KOPT-K1 (cell line): Measurements from ENCODE around the gene PCCB.
"Not testable (repeated sequence)": the region's sequence is repeated elsewhere in the genome, so short reads cannot be mapped to it uniquely, and the experiment has no call there.

Experiments
- H3K27ac ChIP-seq: fragments of 200-600 bp; sonication (generic); 2 replicates; pipeline ENCODE4 v1.5.1; 2016; ENCODE audit warnings: antibody characterized with exemption, mild to moderate bottlenecking, low read depth, low read length; ENCODE audit not compliant: poor library complexity, severe bottlenecking
- H3K36me3 ChIP-seq: fragments of 200-600 bp; sonication (generic); 2 replicates; pipeline ENCODE4 v1.5.1; 2017; ENCODE audit warnings: antibody characterized with exemption, mild to moderate bottlenecking, low read length, moderate library complexity; ENCODE audit not compliant: insufficient read depth
- H3K9me3 ChIP-seq: fragments of 200-600 bp; sonication (generic); 2 replicates; pipeline ENCODE4 v1.5.1; 2017; ENCODE audit warnings: antibody characterized with exemption, low read length, mild to moderate bottlenecking; ENCODE audit not compliant: insufficient read depth, poor library complexity, severe bottlenecking

PCCB gene

DNA sequence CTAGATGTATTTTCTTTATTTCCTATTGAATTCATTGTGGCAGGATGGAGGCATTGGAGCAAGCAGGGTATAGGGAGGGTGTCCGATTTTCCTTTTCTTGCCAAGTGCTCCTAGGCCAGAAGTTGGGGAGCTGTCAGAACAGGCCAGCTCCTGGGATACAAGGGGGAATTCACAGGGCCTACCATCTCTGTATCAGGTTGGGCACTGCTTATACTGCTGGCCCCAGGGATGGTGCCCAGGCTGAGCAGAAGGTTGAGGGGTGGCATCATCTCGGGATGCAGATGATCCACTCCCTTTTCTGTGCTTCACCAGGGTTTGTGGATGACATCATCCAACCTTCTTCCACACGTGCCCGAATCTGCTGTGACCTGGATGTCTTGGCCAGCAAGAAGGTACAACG is 79.5 kb downstream of the PCCB start:
- Histone ChIP-seq H3K36me3 (peaks cover 79% of the 10 kb centered on the region), H3K9me3 (no peaks in the 10 kb centered on the region), H3K27ac (no peak overlapping the region)

DNA sequence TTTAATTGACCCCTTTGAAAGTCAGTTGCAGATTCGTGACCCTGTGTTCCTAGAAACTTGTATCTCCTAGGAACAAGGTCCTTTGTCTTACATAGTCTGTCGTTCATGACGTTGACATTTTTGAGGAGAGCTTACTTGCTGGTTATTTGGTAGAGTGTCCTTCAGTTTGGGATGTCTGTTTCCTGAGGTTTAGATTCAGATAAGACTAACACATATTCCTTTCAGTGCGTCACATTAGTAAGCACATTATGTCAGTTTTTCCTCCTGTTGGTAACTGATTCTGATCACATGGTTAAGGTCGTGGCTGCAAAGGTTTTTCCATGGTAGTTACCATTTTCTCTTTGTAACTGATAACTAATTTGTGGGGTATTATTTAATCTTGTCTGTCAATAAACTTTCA is 80.8 kb downstream of the PCCB start:
- peaks cover 84% of the 10 kb centered on the region for H3K36me3 ChIP-seq

DNA sequence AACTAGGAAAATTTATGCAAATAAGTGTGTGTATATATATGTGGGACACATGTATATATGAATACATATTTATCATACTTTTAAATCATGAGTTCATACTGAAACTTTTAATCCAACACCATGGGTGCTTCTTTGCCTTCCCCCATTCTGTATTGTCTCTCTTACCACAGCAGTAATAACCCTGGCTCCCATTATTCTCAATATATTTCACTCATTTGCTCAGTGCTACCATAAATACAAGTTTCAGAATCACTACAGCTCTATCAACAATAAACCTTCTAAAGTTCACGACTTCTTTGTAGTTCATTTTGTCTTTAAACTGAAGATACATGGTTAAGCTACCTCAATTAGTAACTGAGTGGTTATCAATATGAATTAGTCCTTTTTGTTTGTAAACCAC is 82.2 kb downstream of the PCCB start:
- H3K27ac ChIP-seq = no peak overlapping the region
- H3K9me3 ChIP-seq = no peaks in the 10 kb centered on the region
- peaks cover 85% of the 10 kb centered on the region for H3K36me3 ChIP-seq

More for the DNA sequence above, 80.8 kb downstream of the PCCB start:
- no peaks in the 10 kb centered on the region for H3K9me3 ChIP-seq
- no peak overlapping the region for H3K27ac ChIP-seq

DNA sequence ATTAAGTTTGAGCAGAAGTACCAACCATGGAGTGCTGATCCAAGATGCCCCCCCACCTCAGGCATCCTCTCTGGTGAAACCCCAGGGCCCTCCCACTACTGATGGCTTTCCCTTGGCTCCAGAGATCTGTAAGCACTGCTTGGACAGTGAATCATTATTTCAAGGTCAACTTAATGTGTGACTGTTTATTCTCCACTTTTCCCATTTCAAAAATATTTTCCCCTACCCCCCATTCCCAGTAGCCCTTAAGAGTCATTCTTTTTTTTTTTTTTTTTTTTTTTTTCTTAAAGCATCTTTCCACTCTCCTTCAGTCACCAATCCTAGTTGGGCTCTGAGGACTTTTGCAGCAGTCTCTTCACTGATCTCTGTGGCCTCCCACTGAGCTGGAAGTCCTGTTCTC is 82.6 kb downstream of the PCCB start:
- Histone ChIP-seq H3K9me3 (no peaks in the 10 kb centered on the region), H3K36me3 (peaks cover 85% of the 10 kb centered on the region), H3K27ac (no peak overlapping the region)

DNA sequence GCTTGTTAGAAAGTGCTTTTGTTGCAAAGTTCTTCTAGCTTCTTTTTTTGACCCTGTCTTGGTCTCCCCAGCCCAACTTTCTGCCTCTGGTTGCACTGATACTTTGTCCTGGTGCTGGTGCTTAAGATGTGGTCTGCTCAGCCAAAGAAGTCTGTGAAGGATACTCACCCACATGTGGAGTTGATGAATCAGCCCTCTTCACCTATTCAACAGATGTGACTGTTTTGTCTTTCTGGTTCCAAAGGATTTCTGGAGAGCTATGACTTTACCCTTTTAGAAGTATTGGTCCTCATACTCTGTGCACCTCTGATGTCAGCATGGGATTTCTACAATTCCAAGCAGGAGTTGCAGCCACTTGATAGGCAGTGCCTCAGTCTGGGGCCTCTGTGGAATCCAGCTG is 84.1 kb downstream of the PCCB start:
- Histone ChIP-seq H3K9me3 (no peaks in the 10 kb centered on the region), H3K27ac (no peak overlapping the region), H3K36me3 (peaks cover 85% of the 10 kb centered on the region)

DNA sequence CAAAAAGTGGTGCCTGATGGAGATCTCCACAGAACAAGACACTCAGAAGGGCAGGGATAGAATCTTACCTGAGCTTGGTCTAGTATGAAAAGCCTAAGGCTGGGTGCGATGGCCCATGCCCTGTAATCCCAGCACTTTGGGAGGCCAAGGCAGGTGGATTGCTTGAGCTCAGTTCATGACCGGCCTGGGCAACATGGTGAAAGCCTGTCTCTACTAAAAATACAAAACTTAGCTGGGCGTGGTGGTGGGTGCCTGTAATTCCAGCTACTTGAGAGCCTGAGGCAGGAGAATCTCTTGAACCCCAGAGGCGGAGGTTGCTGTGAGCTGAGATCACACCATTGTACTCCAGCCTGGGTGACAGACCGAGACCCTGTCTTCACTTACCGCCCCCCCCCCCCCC is 84.6 kb downstream of the PCCB start:
- peaks cover 85% of the 10 kb centered on the region for H3K36me3 ChIP-seq
- not testable (repeated sequence) for H3K9me3 ChIP-seq, H3K27ac ChIP-seq

DNA sequence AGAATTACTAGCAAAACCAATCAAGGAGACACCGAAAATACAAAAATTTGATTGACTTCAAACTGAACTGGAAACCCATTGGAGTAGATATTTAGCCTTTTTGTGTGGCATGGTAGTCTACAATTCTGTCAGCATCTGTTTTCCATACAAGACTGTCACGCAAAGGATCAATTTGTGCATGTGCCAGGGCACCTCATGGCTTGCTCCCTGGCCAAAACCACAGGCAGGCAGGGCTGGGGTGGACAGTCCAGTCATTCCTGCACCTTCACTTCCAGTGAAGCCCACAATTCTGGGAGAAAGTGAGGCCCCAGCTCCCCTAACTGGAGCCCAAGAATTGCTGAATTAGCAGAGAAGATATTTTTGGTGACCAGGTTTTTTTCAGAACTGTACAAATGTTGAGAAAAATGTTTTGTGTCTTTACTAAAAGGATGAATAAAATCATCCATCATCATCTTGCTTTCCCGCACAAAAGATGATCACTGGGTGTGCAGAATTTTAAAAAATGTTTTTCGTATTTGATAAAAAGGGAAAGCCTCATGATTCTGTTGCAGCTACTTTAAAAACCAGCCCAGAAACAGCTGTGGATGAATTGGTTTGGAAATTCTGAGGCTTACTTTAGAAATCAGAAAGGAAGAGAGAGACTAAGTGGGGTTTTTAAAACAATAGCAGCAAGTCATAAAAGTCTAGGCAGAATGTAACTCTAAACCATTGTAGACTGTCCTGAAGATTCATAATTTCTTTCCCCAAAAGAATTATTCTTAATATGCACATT is 86.4 kb downstream of the PCCB start:
- Histone ChIP-seq H3K9me3 (no peaks in the 10 kb centered on the region), H3K36me3 (peaks cover 95% of the 10 kb centered on the region), H3K27ac (no peak overlapping the region)

DNA sequence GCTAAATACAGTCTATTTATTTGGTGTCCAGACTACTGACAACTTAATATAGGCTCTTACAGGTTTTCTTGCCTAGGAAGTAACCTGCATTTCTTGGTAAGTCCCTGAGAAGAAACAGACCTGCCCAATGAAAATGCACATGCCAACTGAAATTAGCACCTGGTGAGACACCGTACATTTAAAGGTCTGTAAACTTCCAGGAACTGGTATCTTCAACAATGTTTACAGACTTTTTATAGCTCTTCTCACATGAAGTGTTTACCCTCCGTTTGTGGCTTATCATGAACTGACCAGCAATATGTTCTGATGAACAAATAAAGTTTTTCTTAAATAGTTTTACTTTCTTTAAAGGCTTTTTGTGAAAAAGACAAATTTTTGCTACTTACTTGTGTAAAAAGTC is 93.3 kb downstream of the PCCB start:
- H3K27ac ChIP-seq = no peak overlapping the region
- H3K9me3 ChIP-seq = no peaks in the 10 kb centered on the region
- H3K36me3 ChIP-seq = peaks cover 83% of the 10 kb centered on the region

DNA sequence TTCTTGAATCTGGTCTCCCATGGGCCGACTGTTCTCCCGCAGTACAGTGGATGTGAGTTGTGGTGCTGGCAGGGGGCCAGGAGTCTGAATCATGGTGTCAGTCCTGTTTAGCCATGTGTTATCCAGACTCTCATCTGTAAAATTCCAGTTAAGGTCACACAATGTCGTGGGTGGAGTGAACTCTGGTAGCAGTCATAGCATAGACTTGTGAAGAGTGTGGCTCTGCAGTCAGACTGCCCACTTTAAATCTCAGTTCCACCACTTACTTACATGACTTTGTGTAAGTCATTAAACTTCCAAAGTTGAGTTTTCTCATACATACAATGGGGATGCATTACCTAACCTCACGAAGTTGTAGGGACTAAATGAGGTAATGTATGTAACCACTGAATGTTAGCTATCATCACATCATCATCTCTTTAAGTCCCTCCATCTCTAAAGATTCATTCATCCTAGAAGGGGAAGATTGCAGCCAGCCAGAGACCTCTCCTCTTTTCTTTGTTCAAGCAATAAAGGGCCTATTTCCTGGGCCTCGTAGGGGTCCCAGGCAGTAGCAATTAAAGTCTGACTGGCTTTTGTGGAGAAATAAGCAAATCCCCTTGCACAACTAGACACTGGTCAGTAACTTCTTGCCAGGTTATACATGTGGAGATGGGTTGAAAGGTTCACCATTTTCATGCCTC is 93.9 kb downstream of the PCCB start:
- no peaks in the 10 kb centered on the region for H3K9me3 ChIP-seq
- peaks cover 83% of the 10 kb centered on the region for H3K36me3 ChIP-seq
- no peak overlapping the region for H3K27ac ChIP-seq

DNA sequence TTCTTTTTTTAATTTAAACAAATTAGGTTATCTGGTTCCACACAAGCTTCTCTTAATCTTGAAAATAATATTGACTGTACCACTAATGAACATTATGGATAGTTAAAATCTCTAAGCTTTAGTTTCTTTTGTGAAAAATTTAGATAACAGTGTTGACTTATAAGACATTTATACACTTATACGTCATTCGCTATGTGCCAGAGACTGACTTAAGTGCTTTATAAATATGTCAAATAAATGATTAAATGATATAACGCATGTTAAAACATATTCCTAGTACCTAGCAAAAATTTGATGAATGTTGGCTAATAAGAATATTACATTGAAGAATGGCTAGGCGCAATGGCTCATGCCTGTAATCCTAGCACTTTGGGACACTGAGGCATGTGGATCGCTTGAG is 96.3 kb downstream of the PCCB start:
- no peaks in the 10 kb centered on the region for H3K9me3 ChIP-seq
- no peak overlapping the region for H3K27ac ChIP-seq
- H3K36me3 ChIP-seq = peaks cover 73% of the 10 kb centered on the region

DNA sequence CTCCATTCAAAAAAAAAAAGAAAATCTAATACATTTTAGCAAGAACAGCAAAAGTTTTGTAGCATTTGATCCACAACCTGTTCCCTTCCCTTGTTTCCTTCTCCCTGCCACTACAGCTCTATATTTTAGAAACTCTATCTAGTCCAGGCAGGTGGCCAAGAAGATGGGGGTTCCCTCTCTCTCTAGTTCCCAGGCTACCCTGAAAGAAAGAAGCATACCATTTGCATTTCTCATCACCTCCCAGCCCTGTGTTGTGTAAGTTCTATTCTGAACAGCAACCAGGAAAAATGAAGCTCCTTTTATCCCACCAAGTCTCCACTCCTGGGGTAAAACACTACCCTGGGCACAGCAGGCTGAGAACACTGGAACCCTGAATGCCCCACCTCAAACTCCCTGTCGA is 100.0 kb downstream of the PCCB start:
- H3K36me3 ChIP-seq = peaks cover 48% of the 10 kb centered on the region
- H3K9me3 ChIP-seq = no peaks in the 10 kb centered on the region
- H3K27ac ChIP-seq = no peak overlapping the region

DNA sequence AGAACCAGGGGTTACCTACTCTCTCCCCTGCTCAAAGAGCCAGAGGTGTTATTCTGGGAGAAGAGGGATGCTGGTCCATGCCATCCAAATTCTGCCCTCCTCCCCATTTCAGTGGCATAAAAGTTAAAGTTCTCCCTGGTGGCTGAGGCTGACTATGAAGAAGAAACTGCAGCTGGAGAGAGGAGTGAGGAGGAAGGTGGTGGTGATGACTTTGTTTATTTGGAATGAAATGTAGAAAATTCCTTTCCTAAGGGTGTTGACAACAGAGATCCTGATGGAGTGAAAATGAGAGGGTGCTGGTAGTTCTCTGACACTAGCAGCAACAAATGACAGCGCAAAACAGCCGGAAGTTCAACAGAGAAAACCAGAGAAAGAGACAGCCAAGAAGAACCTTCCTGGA is 100.4 kb downstream of the PCCB start:
- Histone ChIP-seq H3K36me3 (peaks cover 45% of the 10 kb centered on the region), H3K27ac (no peak overlapping the region), H3K9me3 (no peaks in the 10 kb centered on the region)

DNA sequence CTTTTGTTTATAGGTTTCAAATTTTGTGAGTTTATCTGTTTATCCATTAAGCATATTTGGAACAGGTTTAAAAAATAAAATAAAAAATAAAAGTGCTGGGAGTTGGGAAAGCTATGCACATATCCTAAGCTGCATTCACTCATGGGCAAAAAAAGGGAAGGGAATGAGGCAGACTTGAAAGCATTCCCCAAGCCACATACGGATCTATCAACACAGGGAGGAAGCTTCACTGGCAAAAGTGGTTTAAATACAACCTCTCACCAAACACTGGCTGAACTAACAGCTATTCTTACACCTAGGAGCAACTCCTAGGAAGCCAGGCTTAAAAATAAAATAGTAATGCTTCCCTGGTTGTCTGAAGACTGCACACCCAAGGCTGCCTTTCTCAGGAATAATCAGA is 101.2 kb downstream of the PCCB start:
- no peak overlapping the region for H3K27ac ChIP-seq
- no peaks in the 10 kb centered on the region for H3K9me3 ChIP-seq
- H3K36me3 ChIP-seq = peaks cover 48% of the 10 kb centered on the region

DNA sequence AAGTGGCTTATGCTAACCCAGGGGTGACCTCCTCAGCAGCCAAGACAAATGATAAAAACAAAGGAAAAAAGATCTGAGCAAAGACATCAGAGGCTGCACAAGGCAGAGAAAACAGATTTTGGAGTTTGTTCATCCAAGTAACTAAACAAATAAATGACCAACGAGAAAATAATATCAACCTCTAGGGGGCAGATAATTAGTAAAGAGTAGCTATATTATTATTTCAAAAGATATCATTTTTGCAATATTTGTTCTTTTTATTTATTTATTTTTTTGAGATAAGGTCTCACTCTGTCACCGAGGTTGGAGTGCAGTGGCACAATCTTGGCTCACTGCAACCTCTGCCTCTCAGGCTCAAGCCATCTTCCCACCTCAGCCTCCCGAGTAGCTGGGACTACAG is 101.8 kb downstream of the PCCB start:
- no peaks in the 10 kb centered on the region for H3K9me3 ChIP-seq
- peaks cover 43% of the 10 kb centered on the region for H3K36me3 ChIP-seq
- H3K27ac ChIP-seq = no peak overlapping the region

DNA sequence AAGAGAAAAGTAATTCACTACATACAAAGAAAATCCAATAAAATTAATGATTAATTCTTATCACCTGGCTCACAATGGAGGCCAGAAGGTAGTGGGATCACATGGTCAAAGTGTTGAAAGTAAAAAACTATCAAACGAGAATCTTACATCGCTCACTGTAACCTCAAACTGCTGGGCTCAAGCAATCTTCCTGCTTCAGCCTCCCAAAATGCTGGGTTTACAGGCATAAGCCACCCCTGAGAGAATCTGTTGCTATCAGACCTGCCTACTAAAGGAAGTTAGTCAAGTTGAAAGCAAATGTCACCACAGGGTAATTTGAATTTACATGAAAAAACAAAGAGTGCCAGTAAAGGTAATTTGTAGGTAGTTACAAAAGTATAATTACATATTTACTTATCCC is 103.3 kb downstream of the PCCB start:
- Histone ChIP-seq H3K9me3 (no peaks in the 10 kb centered on the region), H3K27ac (no peak overlapping the region), H3K36me3 (peaks cover 36% of the 10 kb centered on the region)

DNA sequence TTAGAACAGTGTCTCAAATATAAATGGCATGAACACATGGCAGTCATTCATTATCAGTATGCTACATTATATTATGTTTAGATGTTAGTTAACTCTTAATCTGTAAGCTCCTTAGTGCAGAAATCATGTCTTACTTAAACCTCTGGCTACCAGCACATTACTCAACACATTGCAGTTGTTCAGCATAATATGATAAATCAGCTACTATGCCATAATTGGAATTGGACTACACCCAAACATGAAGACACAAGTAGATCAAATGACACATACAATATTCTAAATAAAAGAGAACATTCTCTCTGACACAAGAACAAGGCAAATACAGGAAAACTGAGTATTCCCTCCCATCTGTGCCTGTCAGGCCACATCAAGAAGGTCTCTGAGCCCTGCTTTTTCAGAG is 116.1 kb downstream of the PCCB start:
- Histone ChIP-seq H3K9me3 (no peaks in the 10 kb centered on the region), H3K36me3 (peaks cover 47% of the 10 kb centered on the region), H3K27ac (no peak overlapping the region)
